HG03469 (cell line): Measurements from ENCODE around the gene HSPE1.
"Not testable (repeated sequence)": the region's sequence is repeated elsewhere in the genome, so short reads cannot be mapped to it uniquely, and the experiment has no call there.

ENCODE experiments used
- ATAC-seq: cut with Tn5 transposase; IDR thresholded peaks from one replicate; pipeline ENCODE4 v1.9.1; 2021; ENCODE audit warnings: mild to moderate bottlenecking, moderate library complexity, moderate number of reproducible peaks; ENCODE audit not compliant: unreplicated experiment

Gene HSPE1

GRCh38 chr2:197499594-197500502 is at the start of gene HSPE1, which contains the start of gene HSPD1:
TSS of gene HSPE1 (plus strand) at chr2:197500379. CDS start at chr2:197500437, 58 bp downstream.
TSS of gene HSPD1 (minus strand) at chr2:197499840. CDS start at chr2:197498848, 992 bp downstream.
- ATAC-seq = peak; percentile 72

GRCh38 chr2:197450465-197450864 is 49.7 kb upstream of the HSPE1 start:
- ATAC-seq = no peak

GRCh38 chr2:197450935-197451358 is 49.2 kb upstream of the HSPE1 start:
- ATAC-seq = not testable (repeated sequence)

- no peak for ATAC-seq
Measured at GRCh38 chr2:197452754-197453122, 47.4 kb upstream of the HSPE1 start.

GRCh38 chr2:197453123-197453913 is 46.9 kb upstream of the HSPE1 start, which contains the start of gene COQ10B:
TSS of gene COQ10B (plus strand) at chr2:197453552. CDS start at chr2:197453561, 9 bp downstream.
- peak; percentile 92 for ATAC-seq

GRCh38 chr2:197453914-197454398 is 46.2 kb upstream of the HSPE1 start:
- peak; percentile 23 for ATAC-seq

GRCh38 chr2:197454923-197455322 is 45.3 kb upstream of the HSPE1 start:
- ATAC-seq = no peak

- ATAC-seq = no peak
Measured at GRCh38 chr2:197455428-197455827, 44.8 kb upstream of the HSPE1 start.

GRCh38 chr2:197460649-197461048 is 39.5 kb upstream of the HSPE1 start:
- ATAC-seq = no peak

- ATAC-seq = no peak
Measured at GRCh38 chr2:197461057-197461456, 39.1 kb upstream of the HSPE1 start.

GRCh38 chr2:197464175-197464574 is 36.0 kb upstream of the HSPE1 start:
- ATAC-seq = no peak

- ATAC-seq = no peak
Measured at GRCh38 chr2:197472166-197472565, 28.0 kb upstream of the HSPE1 start.

GRCh38 chr2:197477797-197478196 is 22.4 kb upstream of the HSPE1 start:
- ATAC-seq = no peak

- no peak for ATAC-seq
Measured at GRCh38 chr2:197480165-197481036, 19.8 kb upstream of the HSPE1 start.

GRCh38 chr2:197484248-197484647 is 15.9 kb upstream of the HSPE1 start:
- ATAC-seq = not testable (repeated sequence)

- ATAC-seq = no peak
Measured at GRCh38 chr2:197486175-197486574, 14.0 kb upstream of the HSPE1 start.

GRCh38 chr2:197487385-197487784 is 12.8 kb upstream of the HSPE1 start:
- no peak for ATAC-seq

- no peak for ATAC-seq
Measured at GRCh38 chr2:197495433-197496134, 4.6 kb upstream of the HSPE1 start.

GRCh38 chr2:197496695-197497094 is 3.5 kb upstream of the HSPE1 start:
- no peak for ATAC-seq

- no peak for ATAC-seq
Measured at GRCh38 chr2:197497326-197497725, 2.9 kb upstream of the HSPE1 start.
